OCI-LY7 (cell line): ENCODE data around the gene SNCB.

Experiments used
- EZH2phosphoT487 ChIP-seq: fragments of 200-600 bp; sonication (generic); IDR thresholded peaks from 2 replicates; pipeline ENCODE4 v1.6.1; 2018; ENCODE audit warnings: low read depth, borderline replicate concordance, mild to moderate bottlenecking, mixed run types, antibody characterized with exemption, low read length, moderate library complexity, mixed read lengths
- TF ChIP-seq, protein P1 (sequence below): fragments of 200-600 bp; sonication (generic); conservative IDR thresholded peaks from 2 replicates; pipeline ENCODE4 v1.5.1; 2014; ENCODE audit warnings: mild to moderate bottlenecking, antibody characterized with exemption, low read length, moderate library complexity, mixed read lengths

DNA sequence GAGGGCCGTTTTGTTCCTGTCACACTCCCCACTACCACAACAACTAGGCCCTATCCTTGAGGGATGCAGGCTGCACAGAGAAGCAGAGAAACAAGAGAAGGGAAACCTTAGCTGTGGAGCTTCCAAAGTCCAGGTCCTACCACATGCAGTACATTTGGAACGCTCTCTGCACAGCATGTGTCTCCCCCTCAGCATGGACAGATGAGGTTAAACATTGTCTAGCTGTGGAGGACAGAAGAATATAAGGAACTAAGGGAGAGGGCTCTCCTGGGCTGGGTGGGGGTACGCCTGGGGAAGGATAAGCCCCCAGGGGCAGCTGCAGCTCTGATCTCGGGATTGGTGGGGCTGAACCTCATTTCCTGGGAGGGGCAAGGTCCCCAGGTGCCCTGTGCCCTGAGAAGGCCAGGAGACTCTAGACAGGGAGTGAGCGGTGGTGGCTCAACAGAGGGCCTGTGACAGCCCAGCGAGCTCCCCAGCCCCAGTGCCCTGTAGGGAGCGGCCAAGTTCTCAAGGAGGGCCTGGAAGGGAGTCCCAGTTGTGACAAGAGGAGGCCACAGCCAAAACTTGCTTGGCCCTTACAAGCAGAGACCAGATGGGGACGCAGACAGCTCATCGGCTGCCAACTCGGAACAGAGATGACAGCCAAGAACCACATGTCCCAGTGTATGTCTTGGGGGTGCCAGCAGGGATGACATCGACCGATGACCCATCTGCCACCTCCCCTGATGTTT lies 47.0 kb upstream of the SNCB start:
- TF ChIP-seq, protein P1, sequence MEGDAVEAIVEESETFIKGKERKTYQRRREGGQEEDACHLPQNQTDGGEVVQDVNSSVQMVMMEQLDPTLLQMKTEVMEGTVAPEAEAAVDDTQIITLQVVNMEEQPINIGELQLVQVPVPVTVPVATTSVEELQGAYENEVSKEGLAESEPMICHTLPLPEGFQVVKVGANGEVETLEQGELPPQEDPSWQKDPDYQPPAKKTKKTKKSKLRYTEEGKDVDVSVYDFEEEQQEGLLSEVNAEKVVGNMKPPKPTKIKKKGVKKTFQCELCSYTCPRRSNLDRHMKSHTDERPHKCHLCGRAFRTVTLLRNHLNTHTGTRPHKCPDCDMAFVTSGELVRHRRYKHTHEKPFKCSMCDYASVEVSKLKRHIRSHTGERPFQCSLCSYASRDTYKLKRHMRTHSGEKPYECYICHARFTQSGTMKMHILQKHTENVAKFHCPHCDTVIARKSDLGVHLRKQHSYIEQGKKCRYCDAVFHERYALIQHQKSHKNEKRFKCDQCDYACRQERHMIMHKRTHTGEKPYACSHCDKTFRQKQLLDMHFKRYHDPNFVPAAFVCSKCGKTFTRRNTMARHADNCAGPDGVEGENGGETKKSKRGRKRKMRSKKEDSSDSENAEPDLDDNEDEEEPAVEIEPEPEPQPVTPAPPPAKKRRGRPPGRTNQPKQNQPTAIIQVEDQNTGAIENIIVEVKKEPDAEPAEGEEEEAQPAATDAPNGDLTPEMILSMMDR = no peak
- TF ChIP-seq EZH2phosphoT487 = no peak
